HG02642 (cell line): ENCODE measurements around the gene MRPL10.
A peak's percentile ranks its signal among the peaks of the same experiment; 100 is the strongest.

ENCODE experiments used
- ATAC-seq: cut with Tn5 transposase; IDR thresholded peaks from one replicate; pipeline ENCODE4 v1.9.1; 2021; ENCODE audit warnings: mild to moderate bottlenecking; ENCODE audit not compliant: unreplicated experiment, poor library complexity

The MRPL10 gene

DNA sequence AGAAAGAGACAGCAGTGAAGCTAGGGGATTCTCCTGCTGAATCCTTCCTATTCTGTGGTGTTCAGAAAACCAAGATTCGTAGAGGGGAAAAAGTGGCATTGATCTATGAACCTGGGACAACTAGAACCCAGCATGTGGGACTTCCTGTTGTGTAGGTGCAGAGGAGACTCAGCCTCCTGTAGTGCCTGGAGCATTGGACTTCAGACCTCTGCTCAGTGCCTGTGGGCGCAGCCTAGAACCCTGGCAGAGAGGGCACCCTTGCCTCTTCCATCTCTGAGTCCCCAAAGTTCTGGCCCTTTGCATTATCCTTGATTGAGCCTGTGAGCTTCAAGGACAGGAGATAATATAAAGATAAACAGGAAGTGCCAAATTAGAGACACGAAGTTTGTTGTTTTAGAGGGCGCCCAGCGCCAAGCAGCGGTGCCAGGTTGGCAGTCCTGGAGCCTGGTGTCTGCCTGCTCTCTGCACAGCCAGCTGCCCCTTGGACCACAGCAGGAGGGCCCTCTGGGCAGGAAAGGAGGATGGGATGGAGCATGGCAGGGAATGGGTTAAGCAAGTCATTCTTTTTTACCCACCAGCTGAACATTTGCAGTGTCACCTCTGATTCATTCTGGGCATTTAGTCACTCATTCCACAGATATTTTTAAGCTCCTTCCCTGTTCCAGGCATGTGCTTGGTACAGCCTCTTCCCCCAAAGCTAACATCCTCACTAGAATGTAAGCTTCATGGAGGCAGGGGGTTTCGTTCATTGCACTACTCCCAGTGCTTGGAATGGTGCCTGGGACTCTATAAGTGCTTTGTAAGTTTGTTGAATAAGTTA, 31.5 kb upstream of the MRPL10 start:
- ATAC-seq = no peak

DNA sequence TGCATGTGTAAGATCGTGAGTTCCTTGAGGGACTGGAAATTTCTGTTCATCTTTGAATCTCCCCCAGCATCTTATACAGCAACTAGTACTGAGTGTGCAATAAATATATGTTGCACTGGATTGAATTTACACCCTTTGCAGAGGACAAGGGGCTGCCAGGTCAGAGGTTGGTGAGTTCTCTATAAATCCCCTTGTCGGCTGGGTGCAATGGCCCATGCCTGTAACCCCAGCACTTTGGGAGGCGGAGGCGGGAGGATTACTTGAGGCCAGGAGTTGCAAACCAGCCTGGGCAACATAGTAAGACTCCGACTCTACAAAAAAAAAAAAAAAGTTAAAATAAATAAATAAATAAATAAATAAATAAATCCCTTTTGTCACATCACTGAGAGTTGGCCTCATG, 29.0 kb upstream of the MRPL10 start:
- ATAC-seq = no peak

DNA sequence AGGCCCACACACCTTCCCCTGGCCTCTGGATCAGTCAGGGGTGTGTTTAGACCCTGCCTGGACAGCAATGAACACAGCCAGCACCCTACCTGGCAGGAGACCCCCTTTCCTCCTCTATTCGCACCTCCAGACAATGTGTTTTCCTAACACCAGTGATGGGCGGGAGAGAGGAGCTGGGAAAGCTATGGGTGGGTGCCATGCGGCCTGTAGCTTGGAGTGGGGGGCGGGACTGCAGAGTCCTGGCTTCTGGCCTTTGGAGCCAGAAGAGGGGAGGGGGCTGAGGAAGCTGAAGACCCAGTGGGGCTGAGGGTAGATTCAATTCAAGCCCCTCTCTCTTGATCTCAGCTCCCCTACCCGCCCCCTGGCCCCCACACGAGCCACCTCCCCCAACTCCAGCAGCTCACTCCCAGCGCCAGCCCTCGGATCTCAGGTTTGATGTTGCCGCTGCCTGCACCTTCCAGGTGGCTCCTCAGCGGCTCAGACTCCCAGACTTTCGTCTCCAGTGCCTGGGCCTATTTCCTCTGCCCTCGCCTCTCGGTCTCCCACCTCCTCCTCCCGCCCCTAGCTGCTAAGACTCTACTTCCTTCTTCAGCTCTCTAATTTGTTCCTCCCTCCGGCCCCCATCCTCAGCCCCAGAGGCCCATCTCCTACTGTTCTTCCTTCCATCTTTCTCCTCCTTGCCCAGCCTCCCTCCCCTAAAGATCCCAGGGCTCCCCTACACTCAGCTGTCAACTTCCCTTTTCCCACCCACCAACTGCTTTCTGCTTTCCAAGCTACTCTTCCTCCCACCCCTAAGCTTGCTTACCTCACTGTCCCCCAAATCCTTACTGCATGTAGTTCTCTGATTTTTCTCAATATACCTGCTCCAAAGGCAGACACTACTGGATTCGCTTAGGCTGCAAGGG, 26.5 kb upstream of the MRPL10 start:
- no peak for ATAC-seq

DNA sequence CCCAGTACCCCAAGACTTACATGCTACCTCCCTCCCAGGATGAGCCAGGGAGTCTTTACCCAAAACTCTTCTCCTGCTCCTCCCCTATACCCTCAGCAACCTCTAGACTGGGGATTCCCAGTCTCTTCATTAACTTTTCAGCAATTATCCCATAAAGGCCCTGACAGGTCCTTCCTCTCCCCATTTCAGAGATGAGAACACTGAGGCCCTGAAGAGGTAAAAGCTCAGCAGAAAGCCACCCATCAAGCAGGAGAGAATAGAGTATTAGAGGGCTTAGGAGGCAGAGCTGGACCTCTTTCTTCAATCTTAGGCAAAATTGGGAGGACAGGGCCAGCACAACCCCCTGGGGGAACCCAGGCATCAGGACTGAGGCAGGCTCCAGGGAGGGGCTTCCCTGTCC, 25.5 kb upstream of the MRPL10 start:
- no peak for ATAC-seq

DNA sequence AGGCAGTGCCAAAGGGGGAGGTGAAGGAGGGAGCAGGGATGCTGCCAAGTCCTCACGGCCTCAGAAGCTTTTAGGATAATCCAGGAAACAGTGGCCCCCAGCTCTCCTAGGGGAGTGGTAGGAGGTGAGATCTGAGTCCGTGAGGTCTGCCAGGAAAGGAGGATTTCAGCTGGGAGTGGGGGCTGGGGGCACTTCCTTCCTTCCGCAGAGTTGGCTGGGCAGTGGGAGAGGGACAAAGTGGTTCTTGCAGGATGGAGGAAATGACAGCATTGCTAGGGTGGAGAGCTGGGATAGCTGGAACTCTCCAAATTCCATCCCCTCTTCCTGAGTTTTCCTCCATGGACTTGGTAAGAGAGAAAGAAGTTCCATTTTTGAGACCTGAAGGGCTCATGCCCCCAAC, 24.4 kb upstream of the MRPL10 start:
- ATAC-seq = no peak

DNA sequence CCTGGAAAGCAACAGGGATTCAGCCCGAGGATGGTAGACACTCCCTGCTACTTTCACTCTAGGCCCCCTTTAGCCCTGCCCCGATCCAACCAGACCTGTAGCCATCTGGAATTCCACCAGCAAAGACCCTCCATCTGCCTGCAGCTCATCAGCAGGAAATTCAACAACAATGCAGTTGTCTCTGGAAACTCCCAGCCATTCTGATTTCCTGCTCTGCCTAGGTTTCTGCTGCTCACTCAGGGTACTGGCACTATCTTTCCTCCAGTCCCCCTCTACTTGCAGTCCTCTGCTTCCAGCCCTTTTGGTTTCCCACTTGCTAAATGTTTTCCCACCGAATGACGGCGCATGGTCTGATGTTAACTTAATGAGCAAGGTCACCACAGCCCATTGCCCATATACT, 22.3 kb upstream of the MRPL10 start:
- no peak for ATAC-seq

DNA sequence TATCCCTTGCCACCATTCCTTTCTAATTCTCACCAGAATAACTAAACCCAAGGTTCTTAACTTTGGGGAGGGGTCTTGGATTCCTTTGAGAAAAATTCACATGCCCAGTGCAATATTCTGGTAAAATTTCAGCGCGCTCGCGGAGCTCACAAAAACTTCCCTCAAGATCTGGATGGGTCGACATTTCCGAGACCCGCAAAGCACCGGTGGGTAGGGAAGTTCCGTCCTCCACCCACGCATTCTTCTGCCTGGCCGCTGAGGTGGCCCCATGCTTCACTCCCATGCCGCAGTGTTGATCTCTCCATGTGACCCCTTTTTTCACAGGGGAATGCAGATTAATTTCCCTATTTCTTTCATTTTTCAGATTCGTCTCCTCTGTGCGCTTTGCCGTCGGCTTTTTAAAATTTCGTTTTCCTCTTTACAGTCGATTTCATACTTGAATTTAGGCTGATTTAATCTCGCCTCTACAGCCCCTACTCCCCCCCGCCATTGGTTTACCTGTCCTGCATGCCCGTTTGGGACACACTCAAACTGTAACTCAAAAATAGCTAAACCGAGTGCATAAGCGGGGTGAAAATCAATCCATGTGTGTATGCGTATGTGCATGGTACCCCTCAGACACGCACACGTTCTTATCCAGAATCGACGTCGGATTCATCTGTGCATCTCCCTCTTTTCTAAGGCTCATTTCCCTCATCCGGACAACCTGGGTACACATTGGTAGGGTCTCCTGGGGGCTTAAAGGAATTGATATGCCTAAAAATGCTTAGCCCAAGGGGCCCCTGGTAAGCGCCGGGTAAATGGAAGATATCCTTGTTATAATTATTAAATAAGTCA, 21.0 kb upstream of the MRPL10 start:
- no peak for ATAC-seq

DNA sequence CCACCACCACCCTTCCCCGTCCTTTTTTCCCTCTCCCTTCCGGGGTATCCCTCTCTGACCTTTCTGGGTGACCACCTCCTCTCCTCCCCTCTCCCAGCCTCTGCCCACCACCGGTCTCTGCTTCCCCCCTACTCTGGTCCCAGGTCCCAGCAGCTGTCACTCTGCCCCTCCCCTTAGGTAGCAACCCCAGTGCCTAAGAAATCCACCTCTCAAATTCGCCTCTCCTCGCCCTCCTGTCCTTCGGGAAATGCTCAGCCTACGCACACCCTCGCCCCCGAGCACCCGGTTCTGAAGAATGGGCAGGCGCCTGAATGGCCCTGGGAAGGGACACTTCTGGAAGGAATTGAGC, 20.4 kb upstream of the MRPL10 start:
- ATAC-seq = no peak

DNA sequence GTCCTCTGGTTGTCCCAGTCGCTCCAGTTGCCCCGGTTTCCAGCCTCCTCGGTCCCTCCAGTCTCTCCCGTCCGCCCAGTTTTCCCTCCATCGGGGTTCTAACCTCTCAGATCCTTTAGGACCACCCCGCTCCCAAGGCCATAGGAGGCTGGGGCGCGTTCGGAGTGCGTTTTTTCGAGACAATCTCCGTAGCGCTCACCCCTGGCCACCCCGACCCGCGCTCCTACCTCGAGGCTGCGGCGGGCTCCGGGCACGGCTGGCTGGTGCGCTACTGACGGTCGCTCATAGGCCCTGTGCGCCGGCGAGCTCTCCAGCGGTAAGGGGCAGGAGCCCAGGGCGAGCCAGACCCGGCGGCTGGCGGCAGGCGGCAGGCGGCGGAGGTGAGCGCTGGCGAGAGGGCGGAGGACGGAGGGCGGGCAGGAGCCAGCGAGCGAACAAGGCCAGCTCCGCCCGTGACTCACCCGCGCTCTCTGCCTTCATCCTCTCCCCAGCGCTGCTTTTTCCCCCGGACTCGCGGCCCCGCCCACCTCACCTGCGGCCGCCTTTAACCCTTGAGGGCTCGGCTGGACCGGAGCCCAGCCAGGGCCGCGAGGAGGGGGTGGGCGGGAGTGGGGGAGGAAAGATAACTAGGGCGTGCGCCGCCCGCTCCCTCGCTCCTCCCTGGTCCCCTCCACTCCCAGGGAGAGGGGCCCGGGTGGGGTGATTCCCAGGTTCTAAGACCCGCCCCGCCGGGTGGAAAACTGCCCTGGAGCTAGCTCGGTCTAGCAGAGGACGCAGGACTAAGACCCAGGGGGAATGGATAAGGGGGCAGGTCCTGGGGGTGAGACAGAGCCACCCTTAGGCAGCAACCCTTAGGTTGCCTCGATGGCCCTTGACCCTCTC, 19.6 kb upstream of the MRPL10 start, which contains the start of gene SP6:
TSS of gene SP6 (minus strand) at position 472 of the 882 bp plus-strand sequence. CDS start 2,734 bp downstream, outside the sequence.
- peak; percentile 42 for ATAC-seq

DNA sequence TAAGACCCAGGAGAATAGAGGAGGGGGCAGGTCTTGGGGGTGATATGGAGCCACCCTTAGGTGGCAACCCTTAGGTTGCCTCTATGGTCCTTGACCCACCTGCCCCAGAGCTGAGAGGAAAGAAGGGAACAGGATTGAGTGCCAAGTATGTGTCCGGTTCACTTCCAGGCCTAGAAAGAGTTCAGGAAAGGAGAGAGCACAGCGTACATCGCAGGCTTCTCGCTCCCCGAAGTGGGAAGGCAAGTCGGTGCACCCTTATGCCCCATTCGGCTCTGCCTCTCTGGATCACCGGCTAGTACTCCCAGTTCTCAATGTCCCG, 19.0 kb upstream of the MRPL10 start:
- ATAC-seq = no peak

DNA sequence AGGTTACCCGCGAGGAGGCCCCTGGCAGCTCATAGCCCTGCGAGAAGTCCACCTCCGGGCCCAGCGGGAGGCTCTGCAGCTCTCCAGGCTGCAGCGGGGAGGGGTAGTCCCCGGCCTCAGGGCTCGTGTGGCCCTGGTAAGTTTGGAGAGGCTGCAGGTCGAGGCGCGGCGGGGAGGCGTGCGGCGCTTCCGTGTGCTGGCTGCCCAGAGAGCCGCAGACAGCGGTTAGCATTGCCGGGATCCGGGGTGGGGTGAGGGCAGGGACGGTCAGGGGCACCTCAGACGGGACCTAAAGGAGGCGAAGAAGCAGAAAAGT, 16.8 kb upstream of the MRPL10 start:
- no peak for ATAC-seq

DNA sequence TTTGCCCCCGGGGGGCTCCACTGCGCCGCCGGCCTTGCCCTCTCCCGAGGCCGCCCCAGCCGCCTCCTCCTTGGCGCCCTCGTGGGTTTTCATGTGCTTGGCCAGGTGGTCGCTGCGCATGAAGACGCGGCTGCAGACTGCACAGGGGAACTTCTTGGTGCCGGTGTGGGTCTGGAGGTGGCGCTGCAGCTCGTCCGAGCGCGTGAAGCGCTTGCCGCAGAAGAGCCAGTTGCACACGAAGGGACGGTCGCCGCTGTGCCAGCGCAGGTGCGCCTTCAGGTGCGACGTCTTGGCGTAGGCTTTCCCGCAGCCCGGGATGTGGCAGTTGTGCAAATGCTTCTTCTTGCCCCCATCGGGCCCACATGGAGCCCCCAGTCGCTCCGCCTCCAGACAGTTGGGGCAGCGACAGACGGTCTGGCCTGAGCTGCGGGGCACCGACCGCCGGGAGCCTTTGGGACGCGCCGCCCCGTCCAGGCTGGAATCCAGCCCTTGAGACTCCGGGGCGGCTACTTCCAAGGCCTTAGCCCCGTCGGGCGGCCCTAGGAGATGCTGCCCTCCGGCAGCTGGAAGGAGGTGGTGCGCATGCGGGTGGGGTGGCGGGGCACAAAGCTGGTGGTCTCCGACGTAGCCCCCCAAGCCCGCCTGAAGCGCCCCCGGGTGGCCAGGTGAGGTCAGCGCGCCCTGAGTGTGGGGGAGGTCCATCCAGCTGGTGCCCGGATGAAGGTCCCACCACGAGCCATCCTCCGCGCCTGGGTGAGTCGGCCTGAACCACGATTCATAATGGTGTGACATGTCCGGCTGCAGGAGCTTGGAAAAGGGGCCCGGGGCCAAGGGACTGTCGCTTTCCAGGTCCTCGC, 16.2 kb upstream of the MRPL10 start:
- no peak for ATAC-seq

DNA sequence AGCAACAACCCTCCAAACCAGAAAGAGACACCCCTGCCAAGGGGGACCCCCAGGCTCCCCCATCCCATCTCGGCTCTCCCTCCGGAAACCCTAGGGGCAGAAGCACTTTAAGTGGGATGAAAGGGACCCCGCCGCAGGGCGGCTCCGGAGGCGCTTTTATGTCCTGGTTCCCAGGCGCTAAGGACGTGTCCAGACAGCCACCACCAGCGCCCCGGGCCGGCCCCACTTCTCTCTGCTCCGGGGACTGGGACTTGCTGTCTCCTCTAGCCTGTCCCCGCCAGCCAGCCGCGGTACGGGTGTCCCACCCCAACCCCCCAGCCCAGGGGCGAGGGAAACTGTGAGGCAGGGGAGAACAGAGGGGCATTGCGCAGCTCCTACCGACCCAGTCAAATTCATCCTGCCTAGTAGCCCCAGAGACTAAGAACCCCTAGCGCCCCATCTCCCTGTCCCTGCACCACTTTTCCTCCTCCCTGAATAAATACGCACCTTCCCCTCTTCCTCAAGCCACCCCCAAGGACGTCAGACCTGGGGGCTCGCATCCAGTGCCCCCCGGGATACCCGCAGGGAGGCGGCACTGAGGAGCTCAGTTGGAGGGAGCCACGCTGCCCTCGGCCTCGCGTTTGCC, 15.5 kb upstream of the MRPL10 start:
- ATAC-seq = no peak

DNA sequence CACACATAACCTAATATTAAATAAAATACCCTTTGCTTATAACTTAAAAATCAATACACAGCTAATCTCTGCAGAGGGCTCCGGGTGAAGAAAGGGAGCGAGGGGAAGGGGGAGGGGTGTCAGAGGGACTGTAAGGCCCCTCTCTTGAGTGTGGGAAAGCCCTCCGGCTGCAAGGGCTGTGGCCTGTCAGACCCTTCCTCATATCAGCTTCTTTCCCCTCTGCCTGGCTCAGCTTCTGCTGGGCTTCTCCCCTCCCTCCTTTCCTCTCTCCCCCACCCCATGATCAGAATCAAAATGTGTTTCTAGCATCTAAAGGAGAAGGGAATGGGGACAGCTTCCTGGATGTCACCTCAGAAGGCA, 14.4 kb upstream of the MRPL10 start:
- ATAC-seq = no peak

DNA sequence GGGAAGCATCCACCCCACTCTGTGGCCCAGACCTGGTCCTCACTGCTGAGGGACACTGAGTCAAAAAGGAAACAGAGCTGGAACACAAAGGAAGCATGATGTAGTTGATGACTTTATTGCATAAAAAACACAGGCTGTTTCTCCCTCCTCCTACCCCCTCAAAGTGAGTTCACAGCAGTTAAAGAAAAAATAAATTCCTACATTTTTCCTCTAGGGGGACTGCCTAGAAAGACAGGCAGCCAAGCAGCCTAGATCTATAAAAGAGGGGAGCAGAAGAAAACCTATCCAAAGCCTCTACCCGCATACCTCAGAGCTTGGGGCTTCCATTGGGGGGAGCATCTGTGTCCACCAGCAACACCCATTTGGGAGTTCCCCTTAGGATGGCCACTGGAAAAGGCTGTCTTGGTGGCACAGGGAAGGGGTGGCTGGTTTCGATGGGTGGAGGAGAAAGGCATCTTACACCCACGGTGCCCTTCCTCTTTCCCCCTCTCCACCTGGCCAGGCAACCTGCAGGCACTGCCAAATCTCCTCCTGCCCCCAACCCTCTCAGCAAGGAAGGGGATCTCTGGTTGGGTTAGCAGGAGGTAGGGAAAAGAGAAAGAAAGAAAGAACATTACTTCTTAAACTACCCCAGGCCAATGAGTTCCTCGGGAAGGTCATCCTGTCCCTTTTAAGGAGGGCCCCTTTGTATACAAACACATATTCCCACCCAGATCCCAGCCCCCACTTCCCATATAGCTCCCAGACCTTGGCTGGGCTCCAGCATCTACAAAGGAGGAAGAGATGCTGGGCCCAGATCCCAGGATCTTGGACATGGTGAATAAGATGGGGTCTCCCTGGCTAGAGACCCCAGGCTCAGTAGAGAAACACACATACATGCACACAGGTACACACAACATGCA, 13.7 kb upstream of the MRPL10 start:
- no peak for ATAC-seq

DNA sequence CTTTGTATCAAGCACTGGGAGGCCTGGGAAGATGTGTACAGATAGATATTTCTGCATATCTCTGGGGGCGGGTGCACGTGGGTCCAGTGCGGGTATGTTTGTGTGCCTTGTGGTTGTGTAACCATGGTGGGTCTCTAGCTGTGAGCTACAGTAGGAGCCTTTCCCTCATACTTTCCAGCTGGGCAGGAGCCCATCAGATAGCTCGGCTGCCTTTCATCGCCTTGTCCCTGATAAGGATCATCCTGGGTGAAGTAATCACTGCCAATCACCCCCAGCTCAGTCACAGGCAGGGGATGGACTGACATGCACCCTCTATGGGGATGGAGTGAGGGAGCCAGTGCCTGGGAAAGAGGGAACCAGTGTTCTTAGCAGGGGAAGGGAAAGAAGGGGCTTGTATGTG, 12.9 kb upstream of the MRPL10 start:
- ATAC-seq = no peak

DNA sequence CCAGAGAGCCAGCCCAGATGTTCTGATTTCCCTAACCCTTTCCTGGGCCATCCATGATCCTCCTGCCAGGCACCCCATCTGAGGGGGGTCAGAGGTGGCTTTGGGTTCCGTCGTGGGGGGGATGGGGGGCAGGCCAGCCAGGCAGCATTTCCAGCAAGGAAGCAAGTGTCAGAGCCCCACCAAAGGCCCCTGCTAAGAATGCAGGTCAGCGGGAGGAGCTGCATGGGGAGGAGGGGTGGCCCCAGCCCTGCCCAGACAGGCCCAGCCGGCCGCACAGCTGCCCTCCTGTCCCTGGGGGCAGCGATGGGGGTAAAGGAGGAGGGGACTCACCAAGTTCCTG, 12.0 kb upstream of the MRPL10 start:
- no peak for ATAC-seq
